K562 (cell line): Measurements from ENCODE around the gene ZBTB48. TPM values are rescaled to one million over a fixed set of nuclear protein-coding genes. Genes with fewer than 3 reads are reported as not detected.
A peak's percentile ranks its signal among the peaks of the same experiment; 100 is the strongest.

Experiments
- ATAC-seq: fragments of 200-7000 bp; cut with Tn5 transposase; 3 replicates; pipeline ENCODE4 v1.9.1; 2020; ENCODE audit warnings: moderate library complexity
- BruUV-seq: library from RNA; stranded (reverse); fragments of 400-500 nt; replicated peaks from 2 replicates; lab custom pipeline; 2021; lab: Mats Ljungman, UMichigan
- CTCF ChIA-PET: fragments of 300-600 bp; formaldehyde crosslinking; extraction: SDS; loops from one replicate; lab custom pipeline; 2021; ENCODE audit warnings: low intra/inter-chr PET ratio; lab: Yijun Ruan, JAX
- POLR2A ChIA-PET: fragments of 300-600, 350-650 bp; sonication (Branson Sonifier 250); formaldehyde crosslinking; extraction: SDS; loops from one replicate; lab custom pipeline; 2021; ENCODE audit warnings: antibody characterized with exemption, inconsistent platforms; lab: Yijun Ruan, JAX
- DNase-seq, 4 experiments: peaks; one replicate each; pipeline versions ENCODE4 v3.0.0 to v3.0.0-alpha.2; 2011 to 2018; ENCODE audit warnings: low spot score in 3 of 4, mixed read lengths in 3 of 4; ENCODE audit errors: extremely low read depth in 1 of 4
- FAIRE-seq: peaks from 2 replicates; lab custom pipeline; 2011; peaks lifted over from hg19 to GRCh38; lab: Jason Lieb, UNC
- H2AFZ ChIP-seq: 2 replicates; pipeline ENCODE4 v1.6.0; 2011; ENCODE audit warnings: low read depth, low read length, control low read depth, inconsistent platforms
- H3K27ac ChIP-seq: fragments of 200-600 bp; 3 replicates; pipeline ENCODE4 v1.8.0; 2011; ENCODE audit warnings: low read depth, mild to moderate bottlenecking, control low read depth, inconsistent platforms, low read length, moderate library complexity, mixed read lengths; ENCODE audit errors: extremely low read depth
- H3K27me3 ChIP-seq, 2 experiments: fragments of 300-600 bp in 1 of 2; 2 replicates in 1 of 2; 3 replicates in 1 of 2; pipeline versions ENCODE4 v1.6.0 to v1.8.0; 2011; ENCODE audit warnings: inconsistent platforms in 2 of 2, low read length in 2 of 2, mild to moderate bottlenecking in 1 of 2, mixed read lengths in 1 of 2, moderate library complexity in 1 of 2; ENCODE audit not compliant: control insufficient read depth in 2 of 2, insufficient read depth in 2 of 2
- H3K36me3 ChIP-seq: fragments of 300-600 bp; 3 replicates; pipeline ENCODE4 v1.8.0; 2011; ENCODE audit warnings: mild to moderate bottlenecking, low read length, inconsistent platforms; ENCODE audit not compliant: control insufficient read depth, insufficient read depth
- H3K4me1 ChIP-seq, 2 experiments: fragments of 200-600 bp in 1 of 2; replicated peaks in 1 of 2; 2 replicates in 1 of 2; 3 replicates in 1 of 2; pipeline versions ENCODE4 v1.5.1 to v1.8.0; 2011; ENCODE audit warnings: inconsistent platforms in 2 of 2, low read length in 2 of 2, mild to moderate bottlenecking in 1 of 2, mixed read lengths in 1 of 2, moderate library complexity in 1 of 2; ENCODE audit not compliant: control insufficient read depth in 2 of 2, insufficient read depth in 2 of 2
- H3K4me2 ChIP-seq: 2 replicates; pipeline ENCODE4 v1.6.1; 2011; ENCODE audit warnings: low read length, control low read depth, inconsistent platforms, mixed read lengths; ENCODE audit not compliant: insufficient read depth
- H3K4me3 ChIP-seq: fragments of 200-600 bp; sonication (generic), shearing (Covaris generic); 2 replicates; pipeline ENCODE4 v1.5.1; 2016; ENCODE audit warnings: control low read depth, inconsistent platforms
- H3K79me2 ChIP-seq: fragments of 200-600 bp; 3 replicates; pipeline ENCODE4 v1.8.0; 2011; ENCODE audit warnings: low read length, inconsistent platforms; ENCODE audit not compliant: control insufficient read depth, insufficient read depth
- H3K9ac ChIP-seq, 2 experiments: 2 replicates each; pipeline versions ENCODE4 v1.6.0 to v1.6.1; 2011; ENCODE audit warnings: low read depth in 2 of 2, low read length in 2 of 2, control low read depth in 1 of 2, inconsistent platforms in 1 of 2, mild to moderate bottlenecking in 1 of 2, mixed read lengths in 1 of 2; ENCODE audit not compliant: insufficient read depth in 1 of 2
- H3K9me1 ChIP-seq: one replicate; pipeline ENCODE4 v1.6.0; 2011; ENCODE audit warnings: inconsistent platforms, mild to moderate bottlenecking, low read length, moderate library complexity; ENCODE audit not compliant: control insufficient read depth, insufficient read depth
- H3K9me3 ChIP-seq: replicated peaks from 2 replicates; pipeline ENCODE4 v1.5.1; 2011; ENCODE audit warnings: low read depth, low read length, inconsistent platforms; ENCODE audit not compliant: control insufficient read depth, insufficient read depth
- H4K20me1 ChIP-seq: replicated peaks from 2 replicates; pipeline ENCODE4 v1.6.1; 2011; ENCODE audit warnings: low read length, inconsistent platforms, mixed read lengths; ENCODE audit not compliant: control insufficient read depth, insufficient read depth
- ARID1B ChIP-seq: fragments of 450-650 bp; IDR thresholded peaks from 2 replicates; pipeline ENCODE4 v1.6.1; 2016; ENCODE audit warnings: antibody characterized with exemption, mild to moderate bottlenecking, inconsistent platforms
- DEAF1 ChIP-seq: fragments of 450-650 bp; formaldehyde crosslinking; IDR thresholded peaks from 2 replicates; pipeline ENCODE4 v1.4.0; 2020; ENCODE audit warnings: mild to moderate bottlenecking, moderate library complexity
- POLR2G ChIP-seq: fragments of 200-400 bp; formaldehyde crosslinking; IDR thresholded peaks from 2 replicates; pipeline ENCODE4 v1.6.1; 2017; ENCODE audit warnings: low read depth, mild to moderate bottlenecking, antibody characterized with exemption, low read length, moderate library complexity
- PURB ChIP-seq: sonication (generic); formaldehyde crosslinking; IDR thresholded peaks from 2 replicates; pipeline ENCODE4 v1.9.0; 2021; ENCODE audit warnings: low read depth, mild to moderate bottlenecking, missing genetic modification reagents
- RBM22 ChIP-seq: fragments of 200-400 bp; formaldehyde crosslinking; IDR thresholded peaks from 2 replicates; pipeline ENCODE4 v1.6.1; 2018; ENCODE audit warnings: low read length, low read depth; ENCODE audit not compliant: poor library complexity, severe bottlenecking
- SNRNP70 ChIP-seq: fragments of 200-400 bp; formaldehyde crosslinking; optimal IDR thresholded peaks from 2 replicates; pipeline ENCODE3; 2017; ENCODE audit warnings: low read depth, low read length
- SRSF7 ChIP-seq: fragments of 200-400 bp; formaldehyde crosslinking; optimal IDR thresholded peaks from 2 replicates; pipeline ENCODE3; 2017; ENCODE audit warnings: mild to moderate bottlenecking, low read depth, low read length
- ZBTB33 ChIP-seq: sonication (generic); formaldehyde crosslinking; IDR thresholded peaks from 2 replicates; pipeline ENCODE4 v1.8.1; 2023; ENCODE audit warnings: mild to moderate bottlenecking, missing genetic modification reagents
- ZNF518B ChIP-seq: fragments of 250-450 bp; sonication (Bioruptor Pico); IDR thresholded peaks from 2 replicates; pipeline ENCODE4 v1.5.0; 2021; ENCODE audit warnings: mild to moderate bottlenecking, moderate library complexity
- WGBS: fragments of 100-300 bp; shearing (Covaris generic); methylation state at CpG from one replicate; pipeline ENCODE4 v1.1.6; 2016; ENCODE audit warnings: low coverage, mixed read lengths; ENCODE audit not compliant: insufficient coverage; ENCODE audit errors: missing lambda C conversion rate; 5-methylcytosine and 5-hydroxymethylcytosine counted together
- in situ Hi-C: fragments of 300-500 bp; cut with MboI; formaldehyde crosslinking; loops from 4 replicates; pipeline ENCODE4 v1.15.0; 2018; ENCODE audit warnings: inconsistent platforms, mixed read lengths
- intact Hi-C: fragments of 100-400 bp; cut with micrococcal nuclease; formaldehyde crosslinking; loops from 2 replicates; pipeline ENCODE4 v1.14.2; 2022
- polyA plus RNA-seq, 8 experiments: library from polyadenylated mRNA; depleted of rRNA in 4 of 8; stranded (reverse) in 5 of 8; unstranded in 3 of 8; fragments of >200 nt; fragmentation: Nextera tagmentation in 2 of 8; fragmentation: Illumina TruSeq in 1 of 8; extraction: Ambion mirVana in 2 of 8; extraction: Trizol in 1 of 8; gene quantifications; 2 replicates each; pipeline versions ENCODE4 v1.2.1 to v1.2.3, GENCODE V29; 2011 to 2014; ENCODE audit warnings: inconsistent platforms in 1 of 8, missing spikeins in 1 of 8
- total RNA-seq, 7 experiments: library from RNA; depleted of rRNA in 6 of 7; stranded (reverse); fragments of >200 nt in 6 of 7; fragmentation: Illumina TruSeq in 2 of 7; extraction: Trizol in 2 of 7; gene quantifications; 2 replicates each; pipeline versions ENCODE4 v1.2.1 to v1.2.3, GENCODE V29; 2011 to 2021; ENCODE audit warnings: low replicate concordance in 1 of 7

The ZBTB48 gene
- total and polyA plus RNA-seq, 9 of the 15 experiments (the other 6 are each of a cell fraction or from before 2014, with no cell fraction given), result 1.9 to 66.9 (median 29.5) TPM

GRCh38 chr1:6619045-6619444, 39.3 kb downstream of the ZBTB48 start (continued):
- no peak for TF ChIP-seq DEAF1 (CRISPR knock-in tag)
- no peak for TF ChIP-seq ARID1B
- TF ChIP-seq POLR2G, result no peak
- TF ChIP-seq PURB, result no peak

GRCh38 chr1:6621429-6622391, 41.9 kb downstream of the ZBTB48 start:
- peaks cover 80% of the 10 kb centered on the region for H3K79me2 ChIP-seq
- TF ChIP-seq ZNF518B (no peak), RBM22 (peak; percentile 28), ZBTB33 (CRISPR knock-in tag) (peak; percentile 63; the same call in 1 of the 2 replicates), SRSF7 (no peak), SNRNP70 (no peak), POLR2G (peak; percentile 55)

More at GRCh38 chr1:6621429-6622391, 41.9 kb downstream of the ZBTB48 start:
- BruUV-seq, result no TSS peak
- ATAC-seq (no peak), DNase-seq (no peak), FAIRE-seq (no peak)
- Histone ChIP-seq H4K20me1 (peaks cover 22% of the 10 kb centered on the region), H3K9ac (peak overlapping the region in 1 of 2 experiments; percentile 1; a peak in 1 of 4 replicates), H3K9me1 (peaks cover 3% of the 10 kb centered on the region), H3K27me3 (no peaks in the 10 kb centered on the region), H3K9me3 (no peaks in the 10 kb centered on the region), H3K4me2 (no peak overlapping the region), H3K4me3 (no peak overlapping the region), H3K4me1 (peaks cover 14 to 33% of the 10 kb centered on the region in 2 experiments), H2AFZ (no peak overlapping the region), H3K36me3 (peaks cover 80% of the 10 kb centered on the region), H3K27ac (no peak overlapping the region)
- ChIA-PET CTCF (interaction anchor here (0.7 kb wide), 1 partner anchor 155 kb away, joined by 3 read pairs; no protein-coding TSS in a partner anchor), POLR2A (interaction anchor here (0.7 to 5.1 kb wide), 11 partner anchors 10 to 1077 kb away, joined by 3 to 36 read pairs (median 3); no protein-coding TSS in a partner anchor)
- in situ Hi-C loops, result no loop called here
- intact Hi-C loops, result no loop called here
- WGBS, result 89% methylated on average over 41 of the region's 41 CpGs
